Esophagus squamous epithelium (tissue), 5 donors: Measurements from ENCODE around the gene IFRD1. TPM values are rescaled to one million over a fixed set of nuclear protein-coding genes. Genes with fewer than 3 reads are reported as not detected.
"Not testable (repeated sequence)": the region's sequence is repeated elsewhere in the genome, so short reads cannot be mapped to it uniquely, and the experiment has no call there.

Experiments
- DNase-seq: peaks from one replicate; lab custom pipeline; 2025; lab: John Stamatoyannopoulos, UW
- H3K27ac ChIP-seq, 4 donors: fragments of 200-600 bp; sonication (generic); one replicate each; pipeline ENCODE4 v1.5.1; 2016 to 2019; ENCODE audit warnings: mild to moderate bottlenecking in 1 of 4
- H3K27me3 ChIP-seq, 4 donors: fragments of 200-600 bp; sonication (generic); 1 replicate in 3 of 4; 2 replicates in 1 of 4; pipeline versions ENCODE4 v1.5.1 to v1.6.0; 2017 to 2021; ENCODE audit warnings: antibody characterized with exemption in 1 of 4
- H3K36me3 ChIP-seq, 3 donors: fragments of 200-600 bp; sonication (generic); one replicate each; pipeline ENCODE4 v1.5.1; 2016 to 2019
- H3K4me1 ChIP-seq, 3 donors: fragments of 200-600 bp; sonication (generic); one replicate each; pipeline ENCODE4 v1.5.1; 2017 to 2019
- H3K4me3 ChIP-seq, 4 donors: fragments of 200-600 bp; sonication (generic); 1 replicate in 3 of 4; 2 replicates in 1 of 4; pipeline ENCODE4 v1.5.1; 2016 to 2019; ENCODE audit warnings: mild to moderate bottlenecking in 2 of 4, moderate library complexity in 1 of 4
- H3K9me3 ChIP-seq, 3 donors: fragments of 200-600 bp; sonication (generic); one replicate each; pipeline ENCODE4 v1.5.1; 2016 to 2019
- CTCF ChIP-seq, 6 experiments: fragments of 450-650 bp in 4 of 6; fragments of 200-600 bp in 2 of 6; sonication (generic) in 2 of 6; IDR thresholded peaks; one replicate each; pipeline ENCODE4 v1.5.1; 2016 to 2019; ENCODE audit warnings: antibody characterized with exemption in 6 of 6, mild to moderate bottlenecking in 4 of 6, moderate library complexity in 4 of 6
- POLR2A ChIP-seq, 4 donors: fragments of 450-650 bp; IDR thresholded peaks; one replicate each; pipeline ENCODE4 v1.6.1; 2017; ENCODE audit warnings: antibody characterized with exemption in 4 of 4, mild to moderate bottlenecking in 4 of 4, moderate library complexity in 3 of 4
- WGBS, 2 donors: methylation state at CpG; one replicate each; pipeline ENCODE4 v1.1.5; 2018; 5-methylcytosine and 5-hydroxymethylcytosine counted together
- intact Hi-C: fragments of 100-400 bp; cut with DNase I; formaldehyde crosslinking; loops from one replicate; pipeline ENCODE4 v1.15.0; 2022
- total RNA-seq, 4 donors: library from RNA; depleted of rRNA; stranded (reverse); fragments of >200 nt; gene quantifications; one replicate each; pipeline ENCODE4 v1.1.0, GENCODE V29; 2016
- donor health status: DM: yes; HTN: yes; CAD: no.

Gene IFRD1
- total RNA-seq, 4 donors from 2014 or later: 19.4 to 52.1 (median 31.1) TPM

- no peak for DNase-seq
- Histone ChIP-seq H3K27ac (no peak overlapping the region), H3K9me3 (no peaks in the 10 kb centered on the region), H3K4me3 (no peak overlapping the region), H3K36me3 (no peaks in the 10 kb centered on the region), H3K4me1 (peaks cover 0 to 4% (median 0%) of the 10 kb centered on the region in 3 donors), H3K27me3 (no peaks in the 10 kb centered on the region)
- TF ChIP-seq CTCF (IDR thresholded peaks at IDR 0.05) (no peak), POLR2A (IDR thresholded peaks at IDR 0.05) (no peak)
- 91% methylated on average over 5 of the region's 5 CpGs for WGBS, 2 donors
- intact Hi-C loops: no loop called here
Observed at GRCh38 chr7:112515989-112516388, 65.7 kb downstream of the IFRD1 start.

- H3K27ac ChIP-seq, H3K9me3 ChIP-seq, H3K27me3 ChIP-seq, H3K4me1 ChIP-seq, DNase-seq, H3K4me3 ChIP-seq, H3K36me3 ChIP-seq, intact Hi-C loops: not testable (repeated sequence)
- WGBS, 2 donors: 66 to 70% methylated on average over 3 to 5 of the region's 5 CpGs
Observed at GRCh38 chr7:112516418-112516817, 66.2 kb downstream of the IFRD1 start.

- 77 to 89% methylated on average over 3 of the region's 3 CpGs for WGBS, 2 donors
Observed at GRCh38 chr7:112517487-112517886, 67.2 kb downstream of the IFRD1 start.

GRCh38 chr7:112520787-112521186 is 70.5 kb downstream of the IFRD1 start:
- Histone ChIP-seq H3K9me3 (no peaks in the 10 kb centered on the region), H3K27me3 (no peaks in the 10 kb centered on the region), H3K36me3 (no peaks in the 10 kb centered on the region), H3K4me1 (peaks cover 0 to 4% (median 0%) of the 10 kb centered on the region in 3 donors), H3K27ac (no peak overlapping the region), H3K4me3 (no peak overlapping the region)
- WGBS, 2 donors: 74 to 90% methylated on average over 6 of the region's 6 CpGs
- no peak for TF ChIP-seq CTCF (IDR thresholded peaks at IDR 0.05)
- no peak for TF ChIP-seq POLR2A (IDR thresholded peaks at IDR 0.05)
- intact Hi-C loops: no loop called here
- no peak for DNase-seq

More at GRCh38 chr7:112517487-112517886, 67.2 kb downstream of the IFRD1 start:
- no peak for DNase-seq
- no peak overlapping the region for H3K27ac ChIP-seq
- H3K4me3 ChIP-seq: no peak overlapping the region
- H3K4me1 ChIP-seq: peaks cover 0 to 4% (median 0%) of the 10 kb centered on the region in 3 donors
- no peaks in the 10 kb centered on the region for H3K27me3 ChIP-seq
- no peaks in the 10 kb centered on the region for H3K9me3 ChIP-seq
- intact Hi-C loops: no loop called here
- TF ChIP-seq POLR2A (IDR thresholded peaks at IDR 0.05): no peak
- TF ChIP-seq CTCF (IDR thresholded peaks at IDR 0.05): no peak
- no peaks in the 10 kb centered on the region for H3K36me3 ChIP-seq

- 66 to 84% methylated on average over 3 of the region's 3 CpGs for WGBS, 2 donors
- no peaks in the 10 kb centered on the region for H3K27me3 ChIP-seq
Observed at GRCh38 chr7:112521942-112522341, 71.7 kb downstream of the IFRD1 start.

More at GRCh38 chr7:112521942-112522341, 71.7 kb downstream of the IFRD1 start:
- TF ChIP-seq CTCF (IDR thresholded peaks at IDR 0.05): no peak
- no peak for TF ChIP-seq POLR2A (IDR thresholded peaks at IDR 0.05)
- Histone ChIP-seq H3K9me3 (no peaks in the 10 kb centered on the region), H3K4me1 (peaks cover 0 to under 1% (median 0%) of the 10 kb centered on the region in 3 donors), H3K36me3 (no peaks in the 10 kb centered on the region), H3K27ac (no peak overlapping the region), H3K4me3 (no peak overlapping the region)
- intact Hi-C loops: no loop called here
- no peak for DNase-seq
